ENCODE measurements around the gene RARRES1.

RARRES1 gene

DNA sequence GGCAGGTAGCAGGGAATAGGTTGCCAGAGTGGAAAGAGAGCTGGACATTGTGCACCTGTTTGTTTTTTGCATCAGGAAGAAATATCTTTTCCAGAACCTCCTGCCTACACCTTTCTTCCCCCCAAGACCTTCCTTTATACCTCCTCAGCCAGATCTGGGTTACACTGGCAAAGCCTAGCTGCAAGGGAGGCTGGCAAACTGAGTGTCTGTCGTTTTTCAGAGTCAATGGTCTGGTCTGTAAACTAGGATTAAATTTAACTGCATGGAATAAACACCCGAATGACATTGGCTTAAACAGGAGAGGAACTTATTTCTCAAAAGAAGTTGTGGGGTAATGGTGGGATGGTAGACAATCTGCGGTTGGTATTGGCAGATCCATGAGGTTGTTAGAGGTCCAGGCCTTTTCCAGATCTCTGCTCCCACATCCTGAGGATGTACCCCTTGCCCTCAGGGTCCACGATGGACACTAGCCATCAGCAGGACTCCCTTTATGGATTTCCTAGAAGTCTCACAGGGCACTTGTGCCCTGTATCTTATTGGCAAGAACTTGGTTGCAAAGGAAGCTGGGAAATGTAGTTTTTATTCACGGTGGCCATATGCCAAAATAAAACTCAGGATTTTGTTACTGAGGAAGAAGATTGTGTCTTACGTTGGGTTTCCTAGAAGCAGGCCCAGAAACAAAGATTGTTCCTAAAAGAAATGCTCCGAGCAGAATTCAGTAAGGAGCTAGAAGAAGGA is 3.2 kb upstream of the RARRES1 start:
- DNase-seq (ENCODE audit: low read depth in 2 of 3, low spot score in 1 of 3): no peak

DNA sequence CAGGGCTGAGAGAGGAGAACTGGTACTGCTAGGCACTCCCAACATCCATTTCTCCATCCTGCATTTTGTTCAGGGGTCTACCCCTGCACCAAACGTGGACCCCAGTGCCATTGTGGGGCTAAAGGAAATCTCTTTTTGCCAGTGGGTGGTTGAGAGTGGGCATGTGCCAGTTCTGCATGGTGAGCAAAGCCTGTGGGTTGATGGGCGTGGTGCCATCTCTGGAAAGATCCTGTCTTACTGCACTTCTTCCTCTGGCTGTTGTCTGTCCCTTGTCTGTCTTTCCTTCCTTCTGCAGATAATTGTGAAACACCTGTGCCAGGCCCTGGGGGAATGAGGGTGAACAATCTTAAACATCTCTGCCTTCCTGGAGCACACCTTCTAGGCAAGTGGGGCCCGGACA is 1.4 kb upstream of the RARRES1 start:
- DNase-seq (ENCODE audit: low read depth in 2 of 3, low spot score in 1 of 3): no peak

DNA sequence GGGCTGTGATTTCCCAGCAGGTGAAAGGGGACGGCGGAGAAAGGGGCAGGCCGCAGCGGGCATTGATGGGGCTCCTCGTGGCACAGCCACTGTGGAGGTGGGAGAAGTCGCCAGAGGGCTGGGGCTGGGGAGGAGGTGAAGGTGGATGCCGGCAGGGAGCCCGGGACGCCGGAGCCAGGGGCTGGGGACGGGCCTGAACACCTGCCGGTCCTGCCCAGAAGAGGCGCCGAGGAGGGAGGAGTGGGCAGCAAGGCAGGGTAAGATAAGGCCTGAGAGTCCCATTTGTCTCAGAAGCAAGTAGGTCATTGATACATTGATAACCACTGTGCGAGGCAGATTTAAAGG is 571 bp upstream of the RARRES1 start:
- DNase-seq (ENCODE audit: low read depth in 2 of 3, low spot score in 1 of 3): no peak

DNA sequence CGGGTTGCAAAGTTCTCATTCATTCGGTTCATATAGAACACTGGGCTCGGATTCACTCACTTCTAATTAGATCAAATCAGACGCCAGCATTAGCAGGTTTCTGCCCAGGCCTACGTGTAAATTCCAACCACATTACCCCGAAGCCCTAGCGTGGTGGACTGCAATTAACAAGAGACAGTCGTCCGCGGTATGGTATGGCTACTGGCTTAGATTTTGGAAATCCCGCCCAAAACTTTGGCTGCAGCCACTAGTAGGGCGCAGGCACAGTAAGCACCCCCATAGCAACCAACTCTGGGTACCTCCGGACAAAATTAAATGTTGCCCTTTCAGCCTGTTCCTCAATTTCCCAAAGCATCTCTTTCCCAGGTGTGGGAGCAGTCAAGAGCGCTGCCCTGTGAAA is 771 bp downstream of the RARRES1 start:
- no peak for DNase-seq (ENCODE audit: low read depth in 2 of 3, low spot score in 1 of 3)

DNA sequence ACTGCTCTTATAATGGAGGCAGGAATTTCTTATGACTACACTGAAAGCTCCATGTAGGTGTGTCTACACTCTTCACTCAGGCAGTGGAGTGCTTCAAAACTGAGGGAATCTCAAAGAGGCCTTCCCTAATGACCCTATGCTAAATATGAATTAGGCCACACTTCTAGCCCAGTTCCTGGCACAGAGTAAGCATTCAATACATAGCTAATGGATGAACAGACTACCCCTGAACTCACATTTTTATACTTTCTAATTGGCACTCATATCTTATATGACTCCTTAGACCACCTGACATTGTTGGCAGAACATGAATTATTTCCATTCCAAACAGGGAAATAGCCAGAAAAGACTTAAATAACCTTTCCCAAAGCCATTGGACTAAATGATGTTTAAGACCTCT is 3.4 kb downstream of the RARRES1 start:
- no peak for DNase-seq (ENCODE audit: low read depth in 2 of 3, low spot score in 1 of 3)

DNA sequence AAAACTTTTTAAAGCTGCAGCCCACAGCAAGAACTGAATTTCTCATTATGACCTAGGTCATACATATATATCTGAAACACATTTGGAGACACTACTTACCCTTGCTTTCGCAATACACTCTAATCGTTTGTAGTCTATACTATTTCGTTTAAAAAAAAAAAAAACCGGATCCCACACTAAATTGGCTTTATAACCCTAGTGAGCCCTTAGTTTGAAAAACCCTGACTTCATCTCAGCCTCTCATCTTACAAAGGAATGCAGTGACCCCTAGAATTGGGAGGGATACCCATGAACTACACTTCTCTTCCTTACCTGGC is 4.2 kb downstream of the RARRES1 start:
- no peak for DNase-seq (ENCODE audit: low read depth in 2 of 3, low spot score in 1 of 3)

DNA sequence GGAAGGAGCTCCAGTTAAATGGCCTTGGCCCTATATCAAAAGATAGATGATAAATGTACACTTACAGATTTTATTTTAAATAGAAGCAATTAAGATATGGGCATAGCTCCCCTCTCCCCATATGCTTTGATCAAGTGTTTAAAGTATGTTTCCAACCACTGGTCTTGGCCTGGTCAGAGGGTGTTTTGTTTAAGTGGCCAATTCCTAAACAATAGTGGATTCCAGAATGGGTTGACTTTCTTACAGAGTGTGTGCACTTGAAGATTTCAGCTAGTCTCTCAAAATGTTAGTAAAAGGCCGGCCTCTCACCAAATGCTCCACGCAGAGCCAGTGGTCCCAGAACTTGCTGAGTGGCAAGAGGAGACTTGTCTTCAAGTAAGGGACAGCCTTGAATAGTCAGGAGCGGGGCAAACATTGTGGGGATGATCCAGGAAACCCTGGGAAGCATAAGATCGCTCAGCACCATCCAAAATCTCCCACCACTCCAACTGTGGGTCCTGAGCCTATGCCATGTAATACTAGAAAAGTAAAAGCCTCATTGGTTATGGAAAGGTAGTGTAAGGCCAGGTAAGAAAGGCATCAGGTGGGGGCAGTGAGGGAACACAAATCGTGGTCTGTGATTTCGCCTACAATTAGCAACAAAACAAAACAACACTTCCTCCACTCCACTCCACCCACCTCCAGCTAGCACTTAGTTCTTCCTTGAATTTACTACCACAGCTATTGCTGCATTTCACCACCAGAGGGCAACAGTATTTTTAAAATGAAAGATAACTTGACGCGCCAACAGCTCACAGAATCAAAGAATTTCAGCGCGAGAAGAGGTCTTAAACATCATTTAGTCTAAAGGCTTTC is 4.8 kb downstream of the RARRES1 start:
- peak in 2 of 3 donors; percentile 19 to 50 for DNase-seq (ENCODE audit: low read depth in 2 of 3, low spot score in 1 of 3)

DNA sequence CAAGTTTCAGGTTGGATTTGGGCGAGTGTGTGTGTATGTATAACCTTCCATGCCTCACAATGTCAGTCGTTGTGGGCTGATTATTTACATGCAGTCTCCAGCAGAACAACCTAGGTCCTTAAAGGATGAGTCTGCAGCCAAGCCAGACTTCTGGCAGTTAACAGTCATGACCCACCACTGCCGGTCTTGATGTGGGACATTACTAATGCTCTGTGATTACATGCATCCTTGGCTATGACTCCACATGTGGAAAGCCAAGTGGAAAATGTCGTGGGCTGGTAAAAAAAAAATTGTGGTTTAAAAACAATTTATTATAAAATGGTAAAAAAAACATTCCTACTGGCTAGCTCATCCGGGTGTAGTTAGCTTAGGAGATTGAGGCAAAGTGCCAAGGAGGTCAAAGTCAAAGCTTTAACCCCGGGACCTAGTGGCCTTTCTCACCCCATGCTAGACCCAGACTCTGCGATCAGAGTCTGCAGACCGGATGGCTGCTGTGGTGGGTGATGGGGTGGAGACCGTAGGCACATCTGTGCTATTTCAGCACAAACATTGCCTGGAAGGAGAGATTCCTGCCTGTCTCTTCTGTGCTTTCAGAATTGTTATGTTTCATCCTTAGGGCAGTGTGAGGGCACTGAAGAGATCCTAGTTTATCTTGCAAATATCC is 6.8 kb downstream of the RARRES1 start:
- peak in 1 of 3 donors; percentile 20 for DNase-seq (ENCODE audit: low read depth in 2 of 3, low spot score in 1 of 3)

DNA sequence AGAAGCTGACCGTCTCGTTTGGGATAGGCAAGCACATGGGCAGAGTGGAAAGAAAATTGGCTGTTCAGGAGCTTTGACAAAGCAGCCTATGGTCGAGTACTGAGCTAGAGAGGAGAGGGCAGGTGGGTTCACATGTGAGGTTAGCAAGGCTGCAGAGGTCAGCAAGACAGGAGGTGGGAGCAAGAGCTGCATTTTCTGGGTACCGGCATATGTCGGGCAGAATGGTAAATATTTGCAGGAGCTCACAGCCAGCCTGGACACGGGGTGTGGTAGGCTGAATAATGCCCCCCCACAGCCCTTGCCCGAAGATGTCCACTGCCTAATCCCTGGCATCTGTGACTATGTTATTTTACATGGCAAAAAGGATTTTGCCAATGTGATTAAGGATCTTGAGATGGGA is 8.3 kb downstream of the RARRES1 start:
- no peak for DNase-seq (ENCODE audit: low read depth in 2 of 3, low spot score in 1 of 3)

DNA sequence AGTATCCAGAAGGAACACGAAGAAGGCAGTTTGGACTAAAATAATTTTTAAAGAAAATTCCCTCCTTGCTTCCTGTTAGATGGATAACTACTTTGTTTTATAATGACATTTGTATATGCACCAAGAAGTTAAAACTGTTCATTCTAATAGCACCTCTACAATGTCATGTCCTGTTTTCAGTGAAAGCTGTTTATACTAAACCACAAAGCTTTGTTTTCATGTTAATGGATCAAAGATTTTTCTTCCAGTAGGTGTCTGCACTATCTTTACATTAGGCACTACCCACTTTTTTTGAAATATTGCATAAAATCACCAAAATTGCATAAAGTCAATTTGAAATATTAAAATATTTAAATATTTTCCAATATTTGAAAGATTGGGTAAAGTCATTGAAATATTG is 10.1 kb downstream of the RARRES1 start:
- DNase-seq (ENCODE audit: low read depth in 2 of 3, low spot score in 1 of 3): no peak

DNA sequence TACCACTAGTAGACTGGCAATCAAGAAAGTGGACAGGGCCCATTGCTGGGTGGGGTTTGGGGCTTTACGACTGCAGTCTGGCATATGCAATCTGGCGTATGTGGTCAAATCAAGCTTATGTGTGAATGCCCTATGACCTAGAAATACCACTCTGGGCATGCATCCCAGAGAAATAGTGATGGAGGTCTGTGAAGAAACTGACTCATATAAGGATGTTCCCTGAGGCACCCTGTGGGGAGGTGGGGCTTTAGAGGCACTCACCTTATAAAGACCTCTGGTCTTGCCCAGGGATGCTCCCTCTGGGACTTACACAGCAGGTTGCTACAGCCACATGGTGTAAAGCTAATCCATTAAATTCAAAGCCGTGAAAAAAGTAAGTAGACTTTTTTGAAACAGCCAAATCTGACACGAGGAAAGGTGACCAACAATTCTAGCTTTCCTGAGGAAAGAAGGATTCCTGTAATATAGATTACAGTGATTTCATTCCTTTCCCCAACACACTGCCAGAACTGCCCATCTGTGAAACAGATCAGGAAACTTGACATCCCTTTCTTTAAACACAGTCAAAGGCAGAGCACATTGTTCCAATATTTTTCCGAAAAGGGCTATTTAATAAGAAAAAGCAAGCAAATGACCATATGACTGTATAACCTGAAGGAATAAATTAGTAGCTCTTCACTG is 13.6 kb downstream of the RARRES1 start:
- DNase-seq (ENCODE audit: low read depth in 2 of 3, low spot score in 1 of 3): no peak

DNA sequence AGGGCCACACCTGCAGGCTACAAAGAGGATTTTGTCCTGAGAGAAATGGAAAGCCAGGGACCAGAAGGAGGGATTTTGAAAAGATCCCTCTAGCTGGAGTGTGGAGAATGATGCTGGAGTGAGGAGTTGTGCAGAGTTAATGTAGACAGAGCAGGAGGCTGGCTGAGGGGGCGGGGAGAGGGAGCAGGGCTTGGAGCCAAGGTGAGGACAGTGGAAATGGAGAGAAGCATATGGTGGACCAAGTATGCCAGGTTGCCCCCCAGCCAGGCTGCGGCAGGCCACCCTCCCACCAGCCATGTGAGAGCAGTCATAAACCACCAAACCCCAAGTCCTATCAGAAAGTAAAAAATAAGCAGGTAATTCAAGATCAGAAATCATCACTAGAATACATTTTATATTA is 14.7 kb downstream of the RARRES1 start:
- DNase-seq (ENCODE audit: low read depth in 2 of 3, low spot score in 1 of 3): no peak

DNA sequence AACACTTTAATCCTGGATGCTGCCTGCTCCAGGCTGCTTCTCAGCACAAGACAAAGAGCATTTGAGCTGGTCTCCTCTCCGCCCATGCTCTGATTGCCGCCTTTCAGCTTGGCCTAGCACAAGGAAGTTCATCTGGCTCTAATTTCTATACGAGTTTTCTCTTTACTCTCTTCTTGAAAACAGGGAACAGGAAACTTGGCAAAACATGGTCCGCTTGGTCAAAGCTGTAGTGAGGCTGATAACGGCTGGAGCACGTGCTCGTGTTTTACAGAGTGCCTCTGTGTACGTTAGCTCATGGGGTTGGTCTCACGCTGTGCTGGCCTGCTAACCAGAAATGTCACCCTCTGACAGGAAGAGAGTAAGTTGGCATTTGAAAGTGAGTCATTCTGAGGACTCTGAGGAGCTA is 19.2 kb downstream of the RARRES1 start:
- no peak for DNase-seq (ENCODE audit: low read depth in 2 of 3, low spot score in 1 of 3)

DNA sequence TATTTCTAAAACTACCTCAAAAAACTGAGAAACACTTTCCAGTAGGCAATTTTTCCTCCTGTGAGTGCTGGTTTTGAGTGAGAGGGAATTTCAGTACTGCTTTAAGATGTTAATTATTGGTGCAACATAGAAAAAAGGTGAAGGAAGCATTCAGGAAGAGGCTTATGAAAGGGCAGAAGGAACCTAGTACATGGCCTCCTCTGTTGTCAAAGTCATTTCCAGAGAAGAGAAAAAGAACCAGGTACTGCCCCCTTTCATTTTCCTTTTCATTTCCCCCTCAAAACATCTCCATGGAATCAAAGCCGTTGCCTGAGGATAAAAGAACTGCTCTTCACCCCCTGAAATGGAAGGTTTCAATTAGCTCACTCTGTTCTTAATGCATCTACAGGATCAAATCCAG is 19.8 kb downstream of the RARRES1 start:
- DNase-seq (ENCODE audit: low read depth in 2 of 3, low spot score in 1 of 3): no peak

DNA sequence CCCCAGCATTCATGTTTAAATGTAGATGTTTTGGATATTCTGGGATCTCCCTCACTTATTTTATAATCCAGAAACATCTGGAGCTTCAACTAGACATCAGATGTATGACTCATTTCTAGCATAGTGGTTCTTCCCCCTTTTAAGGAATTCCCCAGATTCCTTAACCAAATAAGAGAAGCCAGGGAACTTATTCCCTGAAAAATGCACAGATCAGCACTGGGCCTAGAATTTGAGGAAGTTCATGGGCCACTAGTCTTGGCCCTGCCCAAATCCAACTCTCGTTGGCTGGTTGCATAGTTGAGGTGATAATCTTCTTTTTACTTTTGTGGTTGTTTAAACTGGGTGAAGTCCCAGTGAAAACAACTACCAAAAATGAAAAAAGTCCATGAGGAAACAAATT is 20.4 kb downstream of the RARRES1 start:
- no peak for DNase-seq (ENCODE audit: low read depth in 2 of 3, low spot score in 1 of 3)

DNA sequence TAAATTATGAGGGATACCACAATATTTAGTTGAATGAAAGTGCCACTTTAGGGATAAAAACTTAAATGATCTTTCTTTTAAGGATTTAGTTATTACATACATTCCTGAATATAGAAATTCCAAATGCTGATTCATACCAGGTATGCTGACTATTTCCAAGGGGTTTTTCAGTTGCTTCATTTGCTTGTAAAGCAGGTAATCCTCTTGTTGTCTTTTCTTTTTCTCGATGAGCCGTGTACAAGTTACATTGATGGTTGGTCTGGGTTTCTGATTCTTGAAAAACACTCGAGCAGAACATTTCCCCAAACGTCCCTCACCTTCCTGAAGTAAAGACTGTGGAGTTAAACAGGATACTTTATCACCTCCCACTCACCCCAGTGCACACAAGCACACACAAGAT is 21.7 kb downstream of the RARRES1 start:
- DNase-seq (ENCODE audit: low read depth in 2 of 3, low spot score in 1 of 3): no peak

DNA sequence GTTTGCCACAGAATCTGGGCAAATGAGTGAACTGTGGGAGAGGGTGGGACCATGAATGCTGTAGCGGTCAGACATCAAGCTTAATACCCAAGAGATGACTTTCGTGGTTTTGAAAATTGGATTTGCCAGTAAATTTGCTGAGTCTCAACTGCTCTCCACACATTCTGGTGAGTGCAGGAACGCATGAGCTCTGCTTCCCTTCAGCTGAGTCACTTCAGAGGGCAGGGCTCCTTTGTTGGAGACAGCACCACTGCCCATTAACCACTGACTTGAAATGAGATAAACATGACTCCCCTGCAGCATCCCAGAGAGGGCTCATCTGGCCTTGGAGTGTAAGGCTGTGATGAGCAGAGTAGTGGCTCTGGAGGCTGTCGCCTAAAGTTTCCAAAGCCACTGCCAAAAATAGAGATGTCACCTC is 22.6 kb downstream of the RARRES1 start:
- no peak for DNase-seq (ENCODE audit: low read depth in 2 of 3, low spot score in 1 of 3)

DNA sequence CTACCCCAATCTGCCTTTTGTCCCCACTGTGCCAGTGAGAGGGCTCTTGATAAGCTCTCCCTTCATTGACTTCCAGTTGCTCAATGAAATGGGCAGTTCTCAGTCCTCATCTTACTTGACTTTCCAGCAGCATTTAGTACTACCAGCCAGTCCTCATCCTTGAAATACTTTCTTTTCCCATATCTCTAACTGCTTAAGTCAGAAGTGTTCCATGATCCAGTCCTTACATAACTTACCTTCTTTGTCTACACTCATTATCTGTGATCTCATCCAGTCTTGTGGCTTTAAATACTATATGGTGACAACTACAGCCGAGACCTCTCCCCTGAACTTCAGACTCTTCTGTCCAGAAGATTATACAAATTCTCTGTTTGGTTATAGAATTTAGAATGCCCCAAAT is 28.7 kb downstream of the RARRES1 start:
- DNase-seq (ENCODE audit: low read depth in 2 of 3, low spot score in 1 of 3): no peak

DNA sequence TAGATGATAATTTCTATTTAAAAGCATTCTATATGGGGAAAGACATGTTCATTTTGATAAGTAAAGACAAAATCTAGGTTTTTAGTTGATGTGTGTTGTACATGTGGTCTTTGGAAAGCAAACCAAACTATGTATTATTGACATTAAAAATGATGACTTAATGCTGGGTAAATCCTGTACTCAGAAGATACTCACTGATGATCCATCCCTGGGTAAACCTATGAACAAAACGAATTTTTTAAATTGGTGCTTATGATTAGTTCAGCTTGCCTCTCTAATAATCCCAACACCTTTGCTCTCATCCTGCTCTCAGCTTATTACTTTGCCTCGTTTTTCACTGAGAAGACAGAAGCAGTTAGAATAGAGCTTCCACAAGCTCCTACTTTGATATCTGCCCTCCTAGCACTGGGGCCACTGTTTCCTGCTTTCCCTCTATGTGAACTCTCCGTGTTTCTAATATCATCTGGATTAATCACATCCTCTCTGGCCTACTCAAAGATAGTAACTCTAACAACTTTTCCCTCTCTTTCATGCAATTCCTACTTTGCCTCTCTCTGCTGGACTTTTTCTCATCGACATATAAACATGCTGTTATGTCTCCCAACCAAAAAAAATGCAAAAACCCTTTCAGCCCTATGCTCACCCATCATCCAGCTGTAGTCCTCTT is 29.3 kb downstream of the RARRES1 start:
- no peak for DNase-seq (ENCODE audit: low read depth in 2 of 3, low spot score in 1 of 3)

DNA sequence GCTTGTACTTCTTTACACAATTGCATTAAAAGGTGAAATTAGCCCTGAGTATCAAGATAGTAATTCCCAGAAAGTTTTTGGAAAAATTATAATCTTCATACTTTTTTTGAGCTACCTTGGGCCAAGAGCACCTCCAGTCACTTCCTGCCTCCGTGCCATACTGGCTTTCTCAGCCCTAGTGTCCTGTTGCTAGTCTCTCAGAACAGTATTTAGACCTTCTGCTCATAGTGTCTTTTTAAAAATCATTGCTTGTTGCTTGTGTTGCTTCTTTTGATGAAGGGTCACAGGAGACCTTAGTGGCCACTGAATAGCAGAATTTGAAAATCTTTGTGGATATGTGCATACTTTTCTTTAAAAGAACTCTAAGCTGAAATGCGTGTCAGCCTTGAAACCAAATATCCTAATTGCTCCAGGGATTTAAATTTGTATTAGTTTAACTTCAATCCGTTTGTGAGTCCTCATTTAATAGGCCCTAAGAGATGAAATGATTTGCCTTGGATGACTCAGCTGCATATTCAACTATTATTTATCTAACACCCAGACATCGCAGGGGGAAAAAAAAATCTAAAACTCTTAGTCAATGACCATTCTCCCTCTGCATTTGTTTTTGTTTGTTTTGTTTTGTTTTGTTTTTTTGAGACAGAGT is 30.7 kb downstream of the RARRES1 start:
- no peak for DNase-seq (ENCODE audit: low read depth in 2 of 3, low spot score in 1 of 3)

DNA sequence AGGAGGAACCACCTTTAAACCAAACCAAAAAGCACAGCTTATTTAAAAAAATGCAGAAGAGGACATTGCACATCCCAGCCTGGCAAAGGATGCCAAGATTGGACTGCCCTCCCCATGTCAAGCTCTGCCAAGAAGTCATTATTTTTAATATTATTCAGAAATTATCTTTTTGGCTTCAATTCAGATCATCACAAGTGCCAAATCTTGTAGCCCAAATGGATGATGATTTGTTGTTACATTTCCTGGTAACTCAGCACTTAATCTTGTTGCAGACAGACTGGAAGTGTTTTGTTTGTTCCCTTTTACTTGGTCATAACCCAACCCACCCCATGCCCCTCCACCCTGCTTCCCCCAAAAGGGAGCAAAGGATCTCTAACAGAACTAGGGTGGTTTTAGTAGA is 31.7 kb downstream of the RARRES1 start:
- DNase-seq (ENCODE audit: low read depth in 2 of 3, low spot score in 1 of 3): no peak

Measured in stimulated activated CD4-positive, alpha-beta T cell treated with anti-CD3 and anti-CD28 coated beads, Interleukin-12 subunit alpha, Interleukin-12 subunit beta, amount 100 ng/mL, for 48 hours (primary cell).